ENCODE results near the gene ZDHHC7.

DNA sequence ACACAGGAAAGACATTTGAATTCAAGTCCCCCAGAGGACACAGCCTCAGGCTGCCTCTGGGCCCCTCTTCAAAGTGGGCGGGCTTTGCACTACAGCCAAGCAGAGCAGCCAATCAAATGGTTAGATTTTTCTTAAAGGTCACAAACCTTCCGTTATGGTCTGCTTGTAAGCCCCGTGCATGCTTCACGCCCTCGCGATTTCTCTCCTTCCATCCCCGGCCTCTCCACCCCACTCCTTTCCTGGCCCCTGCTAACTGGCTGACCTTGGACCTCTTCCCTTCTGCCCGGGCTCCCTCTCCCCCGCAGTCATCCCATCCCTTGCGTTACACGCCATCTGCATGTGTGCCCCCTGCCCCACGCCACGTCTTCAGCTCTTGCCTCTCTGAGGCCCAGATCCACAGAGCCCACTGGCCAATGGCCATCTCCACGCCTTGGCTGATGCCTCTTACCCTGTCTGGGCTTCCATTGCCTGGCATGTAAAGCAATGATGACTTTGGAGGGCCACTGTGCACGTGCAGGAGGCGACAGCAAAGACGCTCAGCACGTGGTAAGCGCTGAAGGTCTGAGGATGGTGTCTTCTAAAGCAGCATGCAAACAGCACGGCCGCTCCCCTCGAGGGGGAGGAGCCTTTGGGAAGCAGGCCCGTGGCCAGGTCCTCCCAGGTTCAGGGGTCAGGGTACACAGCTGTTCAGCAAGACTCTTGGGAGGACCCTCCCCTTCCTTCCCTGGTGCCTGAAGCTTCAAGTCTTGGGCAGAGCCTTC is 86.8 kb downstream of the ZDHHC7 start:
- TF ChIP-seq, protein P1, sequence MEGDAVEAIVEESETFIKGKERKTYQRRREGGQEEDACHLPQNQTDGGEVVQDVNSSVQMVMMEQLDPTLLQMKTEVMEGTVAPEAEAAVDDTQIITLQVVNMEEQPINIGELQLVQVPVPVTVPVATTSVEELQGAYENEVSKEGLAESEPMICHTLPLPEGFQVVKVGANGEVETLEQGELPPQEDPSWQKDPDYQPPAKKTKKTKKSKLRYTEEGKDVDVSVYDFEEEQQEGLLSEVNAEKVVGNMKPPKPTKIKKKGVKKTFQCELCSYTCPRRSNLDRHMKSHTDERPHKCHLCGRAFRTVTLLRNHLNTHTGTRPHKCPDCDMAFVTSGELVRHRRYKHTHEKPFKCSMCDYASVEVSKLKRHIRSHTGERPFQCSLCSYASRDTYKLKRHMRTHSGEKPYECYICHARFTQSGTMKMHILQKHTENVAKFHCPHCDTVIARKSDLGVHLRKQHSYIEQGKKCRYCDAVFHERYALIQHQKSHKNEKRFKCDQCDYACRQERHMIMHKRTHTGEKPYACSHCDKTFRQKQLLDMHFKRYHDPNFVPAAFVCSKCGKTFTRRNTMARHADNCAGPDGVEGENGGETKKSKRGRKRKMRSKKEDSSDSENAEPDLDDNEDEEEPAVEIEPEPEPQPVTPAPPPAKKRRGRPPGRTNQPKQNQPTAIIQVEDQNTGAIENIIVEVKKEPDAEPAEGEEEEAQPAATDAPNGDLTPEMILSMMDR (IDR thresholded peaks at IDR 0.05): no peak
- no peak for TF ChIP-seq EP300 (IDR thresholded peaks at IDR 0.05)
- no peak for TF ChIP-seq POLR2A (IDR thresholded peaks at IDR 0.05)

Measured in gastroesophageal sphincter (tissue), 3 donors.